Left lobe of liver (tissue), 2 donors: ENCODE data around the gene RBM8A. TPM values are rescaled to one million over a fixed set of nuclear protein-coding genes. Genes with fewer than 3 reads are reported as not detected.
A peak's percentile ranks its signal among the peaks of the same experiment; 100 is the strongest.

ENCODE experiments used
- ATAC-seq: fragments of 200-7000 bp; cut with Tn5 transposase; one replicate; pipeline ENCODE4 v1.9.1; 2020; ENCODE audit warnings: mild to moderate bottlenecking, moderate library complexity
- DNase-seq: peaks from one replicate; pipeline ENCODE4 v3.0.0-alpha.2; 2020; ENCODE audit warnings: low spot score
- total RNA-seq: library from RNA; stranded (reverse); gene quantifications from one replicate; pipeline ENCODE4 v1.2.1, GENCODE V29; 2021
- donor health status: DM: no; HTN: no; CAD: no; lungs with moderate emphysema.
- donor health status: DM: no; HTN: yes; CAD: no.

The RBM8A gene
- total RNA-seq, 1 donor from 2014 or later: 45.0 TPM

GRCh38 chr1:145918144-145918991 is 8.9 kb downstream of the RBM8A start, which contains the start of gene PEX11B:
PEX11B (minus strand) TSS chr1:145918717; CDS start chr1:145918688, 29 bp downstream.
- ATAC-seq (peak; percentile 90), DNase-seq (peak; percentile 90)

- ATAC-seq (no peak), DNase-seq (no peak)
Measured at GRCh38 chr1:145917595-145917994, 9.7 kb downstream of the RBM8A start.

GRCh38 chr1:145916745-145917144 is 10.5 kb downstream of the RBM8A start:
- ATAC-seq: no peak
- no peak for DNase-seq

- no peak for DNase-seq
- ATAC-seq: no peak
Measured at GRCh38 chr1:145912128-145912641, 15.1 kb downstream of the RBM8A start.

- DNase-seq: no peak
- ATAC-seq: no peak
Measured at GRCh38 chr1:145908653-145909052, 18.6 kb downstream of the RBM8A start.

- ATAC-seq: no peak
- no peak for DNase-seq
Measured at GRCh38 chr1:145906954-145907753, 20.1 kb downstream of the RBM8A start.

GRCh38 chr1:145901312-145902021 is 25.8 kb downstream of the RBM8A start:
- ATAC-seq: no peak
- DNase-seq: no peak

- no peak for DNase-seq
- no peak for ATAC-seq
Measured at GRCh38 chr1:145898756-145899155, 28.5 kb downstream of the RBM8A start.

GRCh38 chr1:145897969-145898368 is 29.3 kb downstream of the RBM8A start:
- no peak for DNase-seq
- no peak for ATAC-seq

- DNase-seq: no peak
Measured at GRCh38 chr1:145895471-145895870, 31.8 kb downstream of the RBM8A start.

GRCh38 chr1:145893306-145894055 is 33.8 kb downstream of the RBM8A start:
- DNase-seq: no peak
- ATAC-seq: no peak

More at GRCh38 chr1:145895471-145895870, 31.8 kb downstream of the RBM8A start:
- no peak for ATAC-seq

- DNase-seq (no peak), ATAC-seq (no peak)
Measured at GRCh38 chr1:145892486-145893087, 34.7 kb downstream of the RBM8A start.

GRCh38 chr1:145891587-145892485 is 35.4 kb downstream of the RBM8A start:
- DNase-seq (peak; percentile 94), ATAC-seq (peak; percentile 96)

GRCh38 chr1:145891143-145891542 is 36.1 kb downstream of the RBM8A start:
- ATAC-seq: no peak
- no peak for DNase-seq

- ATAC-seq: peak; percentile 25
- DNase-seq: no peak
Measured at GRCh38 chr1:145889722-145890121, 37.6 kb downstream of the RBM8A start.

- no peak for DNase-seq
- no peak for ATAC-seq
Measured at GRCh38 chr1:145887631-145888030, 39.7 kb downstream of the RBM8A start.

GRCh38 chr1:145886816-145887215 is 40.5 kb downstream of the RBM8A start:
- no peak for DNase-seq
- no peak for ATAC-seq

GRCh38 chr1:145886390-145886789 is 40.9 kb downstream of the RBM8A start:
- DNase-seq: no peak
- peak; percentile 7 for ATAC-seq
